Adrenal gland (tissue), 5 donors: ENCODE measurements around the gene RCBTB1.

ENCODE experiments used
- POLR2A ChIP-seq, 2 donors: fragments of 450-650 bp; IDR thresholded peaks; one replicate each; pipeline ENCODE4 v1.6.1; 2017; ENCODE audit warnings: antibody characterized with exemption in 2 of 2, mild to moderate bottlenecking in 2 of 2, moderate library complexity in 1 of 2
- TF ChIP-seq, protein P1 (sequence below), 6 experiments: fragments of 450-650 bp in 4 of 6; fragments of 200-600 bp in 2 of 6; sonication (generic) in 1 of 6; IDR thresholded peaks; 1 replicate in 5 of 6; 2 replicates in 1 of 6; pipeline versions ENCODE4 v1.5.1 to v1.8.0; 2016 to 2021; ENCODE audit warnings: antibody characterized with exemption in 6 of 6, mild to moderate bottlenecking in 2 of 6, moderate library complexity in 1 of 6
- donor health status: DM: no; HTN: no; CAD: no.

DNA sequence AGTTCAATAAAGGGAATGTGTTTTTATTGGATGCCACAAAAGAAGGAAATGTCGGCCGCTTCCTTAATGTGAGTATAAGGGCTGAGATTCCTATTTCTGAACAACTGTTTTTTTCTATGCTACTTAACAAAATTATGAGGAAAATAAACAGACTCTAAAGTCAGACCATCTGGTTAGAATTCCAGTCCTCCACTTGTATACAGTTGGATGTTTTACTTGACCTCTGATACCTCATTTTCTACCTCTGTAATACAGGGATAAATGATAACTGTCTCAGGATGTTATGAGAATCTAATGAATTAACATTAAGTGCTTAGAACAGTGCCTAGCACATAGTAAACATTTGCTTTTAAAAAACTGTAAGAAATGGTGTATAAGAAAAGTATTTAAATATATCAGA is 96.8 kb downstream of the RCBTB1 start:
- TF ChIP-seq, protein P1, sequence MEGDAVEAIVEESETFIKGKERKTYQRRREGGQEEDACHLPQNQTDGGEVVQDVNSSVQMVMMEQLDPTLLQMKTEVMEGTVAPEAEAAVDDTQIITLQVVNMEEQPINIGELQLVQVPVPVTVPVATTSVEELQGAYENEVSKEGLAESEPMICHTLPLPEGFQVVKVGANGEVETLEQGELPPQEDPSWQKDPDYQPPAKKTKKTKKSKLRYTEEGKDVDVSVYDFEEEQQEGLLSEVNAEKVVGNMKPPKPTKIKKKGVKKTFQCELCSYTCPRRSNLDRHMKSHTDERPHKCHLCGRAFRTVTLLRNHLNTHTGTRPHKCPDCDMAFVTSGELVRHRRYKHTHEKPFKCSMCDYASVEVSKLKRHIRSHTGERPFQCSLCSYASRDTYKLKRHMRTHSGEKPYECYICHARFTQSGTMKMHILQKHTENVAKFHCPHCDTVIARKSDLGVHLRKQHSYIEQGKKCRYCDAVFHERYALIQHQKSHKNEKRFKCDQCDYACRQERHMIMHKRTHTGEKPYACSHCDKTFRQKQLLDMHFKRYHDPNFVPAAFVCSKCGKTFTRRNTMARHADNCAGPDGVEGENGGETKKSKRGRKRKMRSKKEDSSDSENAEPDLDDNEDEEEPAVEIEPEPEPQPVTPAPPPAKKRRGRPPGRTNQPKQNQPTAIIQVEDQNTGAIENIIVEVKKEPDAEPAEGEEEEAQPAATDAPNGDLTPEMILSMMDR (IDR thresholded peaks at IDR 0.05) = no peak
- TF ChIP-seq POLR2A (IDR thresholded peaks at IDR 0.05) = no peak
